Liver (tissue), 9 donors: ENCODE results near the gene MICAL3. TPM values are rescaled to one million over a fixed set of nuclear protein-coding genes. Genes with fewer than 3 reads are reported as not detected.
A peak's percentile ranks its signal among the peaks of the same experiment; 100 is the strongest.

Experiments used
- DNase-seq: peaks from one replicate; pipeline ENCODE4 v3.0.0-alpha.2; 2017; ENCODE audit warnings: low spot score
- H3K27ac ChIP-seq, 2 donors: one replicate each; pipeline ENCODE4 v1.7.0; 2013; ENCODE audit warnings: inconsistent platforms in 2 of 2, low read length in 2 of 2, control low read depth in 1 of 2, low read depth in 1 of 2, mild to moderate bottlenecking in 1 of 2
- H3K27me3 ChIP-seq, 4 donors: one replicate each; pipeline versions ENCODE4 v1.6.1 to v1.7.0; 2013; ENCODE audit warnings: low read length in 3 of 4, inconsistent platforms in 1 of 4, mild to moderate bottlenecking in 1 of 4, moderate library complexity in 1 of 4; ENCODE audit not compliant: control insufficient read depth in 4 of 4, insufficient read depth in 4 of 4
- H3K36me3 ChIP-seq, 4 donors: one replicate each; pipeline versions ENCODE4 v1.6.1 to v1.7.0; 2013; ENCODE audit warnings: low read length in 3 of 4, mild to moderate bottlenecking in 3 of 4, low read depth in 1 of 4, moderate library complexity in 1 of 4; ENCODE audit not compliant: control insufficient read depth in 4 of 4, insufficient read depth in 3 of 4
- H3K4me1 ChIP-seq, 4 donors: one replicate each; pipeline versions ENCODE4 v1.6.1 to v1.7.0; 2013; ENCODE audit warnings: low read length in 3 of 4, mild to moderate bottlenecking in 3 of 4, moderate library complexity in 1 of 4; ENCODE audit not compliant: control insufficient read depth in 4 of 4, insufficient read depth in 4 of 4
- H3K4me3 ChIP-seq, 3 donors: one replicate each; pipeline versions ENCODE4 v1.6.1 to v1.7.0; 2013; ENCODE audit warnings: low read length in 3 of 3, control low read depth in 1 of 3, low read depth in 1 of 3, mild to moderate bottlenecking in 1 of 3
- H3K9ac ChIP-seq, 2 donors: one replicate each; pipeline ENCODE4 v1.7.0; 2013; ENCODE audit warnings: low read length in 2 of 2, mild to moderate bottlenecking in 2 of 2, moderate library complexity in 2 of 2, control low read depth in 1 of 2, low read depth in 1 of 2
- H3K9me3 ChIP-seq, 4 donors: one replicate each; pipeline versions ENCODE4 v1.6.1 to v1.7.0; 2013; ENCODE audit warnings: low read length in 3 of 4; ENCODE audit not compliant: control insufficient read depth in 4 of 4
- ATF3 ChIP-seq: IDR thresholded peaks from 2 replicates; pipeline ENCODE4 v1.6.1; 2016; ENCODE audit warnings: antibody characterized with exemption
- FOXA2 ChIP-seq: IDR thresholded peaks from 2 replicates; pipeline ENCODE4 v1.6.1; 2016; ENCODE audit warnings: antibody characterized with exemption
- GABPA ChIP-seq, 2 donors: IDR thresholded peaks in 1 of 2; conservative IDR thresholded peaks in 1 of 2; 2 replicates each; pipeline ENCODE4 v1.6.1; 2016; ENCODE audit warnings: antibody characterized with exemption in 2 of 2, mild to moderate bottlenecking in 1 of 2, moderate library complexity in 1 of 2
- HNF4A ChIP-seq, 2 donors: conservative IDR thresholded peaks; 2 replicates each; pipeline ENCODE4 v1.6.1; 2016; ENCODE audit warnings: antibody characterized with exemption in 2 of 2, mild to moderate bottlenecking in 2 of 2
- HNF4G ChIP-seq: IDR thresholded peaks from 2 replicates; pipeline ENCODE4 v1.6.1; 2016; ENCODE audit warnings: antibody characterized with exemption
- JUND ChIP-seq, 2 donors: IDR thresholded peaks; 2 replicates each; pipeline ENCODE4 v1.6.1; 2016; ENCODE audit warnings: antibody characterized with exemption in 2 of 2
- MAX ChIP-seq: IDR thresholded peaks from 2 replicates; pipeline ENCODE4 v1.6.1; 2016; ENCODE audit warnings: antibody characterized with exemption
- REST ChIP-seq: IDR thresholded peaks from 2 replicates; pipeline ENCODE4 v1.6.1; 2016; ENCODE audit warnings: antibody characterized with exemption, mild to moderate bottlenecking
- RXRA ChIP-seq, 2 donors: IDR thresholded peaks; 2 replicates each; pipeline ENCODE4 v1.6.1; 2017 to 2018; ENCODE audit warnings: antibody characterized with exemption in 2 of 2, mild to moderate bottlenecking in 1 of 2
- SP1 ChIP-seq: IDR thresholded peaks from 2 replicates; pipeline ENCODE4 v1.6.1; 2018; ENCODE audit warnings: antibody characterized with exemption, mild to moderate bottlenecking
- TAF1 ChIP-seq: conservative IDR thresholded peaks from 2 replicates; pipeline ENCODE4 v1.6.1; 2016; ENCODE audit warnings: antibody characterized with exemption, mild to moderate bottlenecking
- YY1 ChIP-seq: IDR thresholded peaks from 2 replicates; pipeline ENCODE4 v1.6.1; 2016; ENCODE audit warnings: antibody characterized with exemption, mild to moderate bottlenecking
- ZBTB33 ChIP-seq: IDR thresholded peaks from 2 replicates; pipeline ENCODE4 v1.6.1; 2016; ENCODE audit warnings: antibody characterized with exemption
- WGBS: extraction: QIAGEN DNeasy Blood & Tissue Kit; methylation state at CpG from one replicate; pipeline ENCODE4 v1.1.7; 2013; 5-methylcytosine and 5-hydroxymethylcytosine counted together
- polyA plus RNA-seq, 2 donors: library from polyadenylated mRNA; stranded (reverse) in 1 of 2; unstranded in 1 of 2; fragments of 200-250 nt in 1 of 2; fragments of >200 nt in 1 of 2; fragmentation: Nextera tagmentation in 1 of 2; extraction: Ambion mirVana in 1 of 2; gene quantifications; one replicate each; pipeline versions ENCODE4 v1.2.1 to v1.2.3, GENCODE V29; 2013 to 2015
- total RNA-seq, 2 donors: library from RNA; depleted of rRNA; stranded (reverse); fragments of >200 nt; gene quantifications; one replicate each; pipeline ENCODE4 v1.2.3, GENCODE V29; 2014
- donor health status: healthy.
- donor health status: healthy.
- donor health status: healthy.
- donor health status: healthy.
- donor health status: healthy.

Gene MICAL3
- total and polyA plus RNA-seq, 4 donors, result 6.4 to 38.4 (median 23.4) TPM

GRCh38 chr22:18067121-18067520, 42.8 kb upstream of the MICAL3 start:
- H3K27me3 ChIP-seq, result no peaks in the 10 kb centered on the region
- no peak overlapping the region for H3K27ac ChIP-seq
- H3K4me1 ChIP-seq, result peaks cover 0 to 14% (median 3%) of the 10 kb centered on the region in 4 donors
- no peak for DNase-seq
- no peaks in the 10 kb centered on the region for H3K36me3 ChIP-seq
- WGBS, result 94% methylated on average over 3 of the region's 3 CpGs
- TF ChIP-seq TAF1, result no peak
- no peak for TF ChIP-seq REST
- no peak for TF ChIP-seq GABPA (IDR thresholded peaks at IDR 0.05 in 1 of 2, conservative IDR thresholded peaks at IDR 0.05 in 1 of 2)
- no peak for TF ChIP-seq MAX
- TF ChIP-seq SP1, result no peak
- no peak for TF ChIP-seq FOXA2
- TF ChIP-seq RXRA (IDR thresholded peaks at IDR 0.05), result no peak
- TF ChIP-seq HNF4G, result no peak
- no peak for TF ChIP-seq ZBTB33
- no peak for TF ChIP-seq YY1
- TF ChIP-seq JUND (IDR thresholded peaks at IDR 0.05), result no peak
- H3K9ac ChIP-seq, result no peak overlapping the region
- H3K9me3 ChIP-seq, result no peaks in the 10 kb centered on the region
- H3K4me3 ChIP-seq, result no peak overlapping the region

GRCh38 chr22:18066181-18066859, 42.0 kb upstream of the MICAL3 start:
- H3K27me3 ChIP-seq, result no peaks in the 10 kb centered on the region
- peak; percentile 66 for TF ChIP-seq HNF4A (conservative IDR thresholded peaks at IDR 0.05)
- TF ChIP-seq SP1, result peak; percentile 46
- TF ChIP-seq GABPA (IDR thresholded peaks at IDR 0.05 in 1 of 2, conservative IDR thresholded peaks at IDR 0.05 in 1 of 2), result no peak
- TF ChIP-seq JUND (IDR thresholded peaks at IDR 0.05), result peak in 1 of 2 donors; percentile 18
- peak; percentile 34 to 58 for TF ChIP-seq RXRA (IDR thresholded peaks at IDR 0.05)
- TF ChIP-seq ATF3, result no peak
- H3K9ac ChIP-seq, result no peak overlapping the region
- DNase-seq, result no peak
- H3K27ac ChIP-seq, result no peak overlapping the region
- no peaks in the 10 kb centered on the region for H3K9me3 ChIP-seq
- no peak overlapping the region for H3K4me3 ChIP-seq
- no peaks in the 10 kb centered on the region for H3K36me3 ChIP-seq
- WGBS, result 46% methylated on average over 12 of the region's 12 CpGs
- H3K4me1 ChIP-seq, result peaks cover 1 to 10% (median 4%) of the 10 kb centered on the region in 4 donors
